Epithelial cell of proximal tubule (primary cell): ENCODE data around the gene ART4. TPM values are rescaled to one million over a fixed set of nuclear protein-coding genes. Genes with fewer than 3 reads are reported as not detected.
A peak's percentile ranks its signal among the peaks of the same experiment; 100 is the strongest.

ENCODE experiments used
- DNase-seq: peaks from one replicate; pipeline ENCODE4 v3.0.0-alpha.2; 2011; ENCODE audit warnings: low read depth
- H3K4me3 ChIP-seq: 2 replicates; pipeline ENCODE4 v1.5.1; 2011; ENCODE audit warnings: low read depth, mild to moderate bottlenecking, low read length
- total RNA-seq: library from RNA; depleted of rRNA; stranded (reverse); fragments of >200 nt; gene quantifications from 2 replicates; pipeline ENCODE4 v1.2.3, GENCODE V29; 2015
- TF ChIP-seq, protein P1 (sequence below): conservative IDR thresholded peaks from 2 replicates; pipeline ENCODE4 v1.5.1; 2012; ENCODE audit warnings: low read depth, mild to moderate bottlenecking, low read length

ART4 gene
- total RNA-seq, 1 donor from 2014 or later, result not detected

DNA sequence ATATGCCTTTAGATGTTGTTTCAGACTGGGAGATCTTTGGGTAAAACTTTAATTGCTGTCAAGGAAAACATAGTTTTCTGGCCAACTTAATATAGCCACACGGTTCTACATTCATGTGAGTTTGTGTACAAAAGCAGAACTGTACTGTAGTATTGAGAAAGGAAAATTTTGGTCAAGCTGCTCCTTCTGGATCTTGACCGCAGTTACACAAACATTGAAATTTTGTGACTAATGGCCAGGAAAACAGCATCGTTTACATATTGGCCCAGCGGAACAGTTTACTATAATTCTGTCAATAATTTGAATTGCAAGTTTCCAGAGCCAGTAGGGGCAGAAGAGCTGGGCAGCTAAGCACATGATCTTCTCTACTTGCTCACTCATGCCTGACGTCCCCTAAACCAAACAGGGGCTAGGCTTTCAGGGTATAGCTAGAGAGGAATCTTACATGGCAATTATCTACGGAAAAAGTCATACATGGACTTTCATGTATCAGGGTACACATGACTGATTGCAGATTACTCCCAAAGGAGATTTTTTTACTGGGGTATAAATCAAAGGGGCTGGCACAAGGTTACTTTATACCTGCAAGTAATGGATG, 11.4 kb upstream of the ART4 start:
- DNase-seq, result no peak
- no peak overlapping the region for H3K4me3 ChIP-seq
- TF ChIP-seq, protein P1, sequence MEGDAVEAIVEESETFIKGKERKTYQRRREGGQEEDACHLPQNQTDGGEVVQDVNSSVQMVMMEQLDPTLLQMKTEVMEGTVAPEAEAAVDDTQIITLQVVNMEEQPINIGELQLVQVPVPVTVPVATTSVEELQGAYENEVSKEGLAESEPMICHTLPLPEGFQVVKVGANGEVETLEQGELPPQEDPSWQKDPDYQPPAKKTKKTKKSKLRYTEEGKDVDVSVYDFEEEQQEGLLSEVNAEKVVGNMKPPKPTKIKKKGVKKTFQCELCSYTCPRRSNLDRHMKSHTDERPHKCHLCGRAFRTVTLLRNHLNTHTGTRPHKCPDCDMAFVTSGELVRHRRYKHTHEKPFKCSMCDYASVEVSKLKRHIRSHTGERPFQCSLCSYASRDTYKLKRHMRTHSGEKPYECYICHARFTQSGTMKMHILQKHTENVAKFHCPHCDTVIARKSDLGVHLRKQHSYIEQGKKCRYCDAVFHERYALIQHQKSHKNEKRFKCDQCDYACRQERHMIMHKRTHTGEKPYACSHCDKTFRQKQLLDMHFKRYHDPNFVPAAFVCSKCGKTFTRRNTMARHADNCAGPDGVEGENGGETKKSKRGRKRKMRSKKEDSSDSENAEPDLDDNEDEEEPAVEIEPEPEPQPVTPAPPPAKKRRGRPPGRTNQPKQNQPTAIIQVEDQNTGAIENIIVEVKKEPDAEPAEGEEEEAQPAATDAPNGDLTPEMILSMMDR, result peak; percentile 9

GRCh38 chr12:14853961-14854360, 10.6 kb upstream of the ART4 start:
- no peak for DNase-seq
- TF ChIP-seq, protein P1, result no peak
- no peak overlapping the region for H3K4me3 ChIP-seq

DNA sequence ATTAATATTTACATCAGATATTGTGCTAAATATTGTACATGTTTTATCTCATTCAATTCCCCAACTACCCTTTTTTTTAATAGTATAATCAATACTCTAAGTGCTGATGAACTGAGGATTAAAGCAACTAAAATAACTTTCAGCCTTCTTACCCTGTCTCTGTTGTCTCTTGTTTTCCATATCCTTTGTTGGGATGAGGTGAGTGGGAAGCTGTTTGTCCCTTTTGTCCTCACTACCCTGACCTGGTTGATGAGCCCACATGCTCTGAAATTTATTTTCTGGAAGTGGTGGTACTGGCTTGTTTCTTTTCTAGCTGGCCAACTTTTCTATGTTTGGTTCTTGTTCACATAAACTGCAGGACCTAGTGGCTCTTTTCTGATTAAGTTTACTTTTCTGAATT, 9.6 kb upstream of the ART4 start:
- TF ChIP-seq, protein P1, result no peak
- DNase-seq, result no peak
- H3K4me3 ChIP-seq, result no peak overlapping the region

DNA sequence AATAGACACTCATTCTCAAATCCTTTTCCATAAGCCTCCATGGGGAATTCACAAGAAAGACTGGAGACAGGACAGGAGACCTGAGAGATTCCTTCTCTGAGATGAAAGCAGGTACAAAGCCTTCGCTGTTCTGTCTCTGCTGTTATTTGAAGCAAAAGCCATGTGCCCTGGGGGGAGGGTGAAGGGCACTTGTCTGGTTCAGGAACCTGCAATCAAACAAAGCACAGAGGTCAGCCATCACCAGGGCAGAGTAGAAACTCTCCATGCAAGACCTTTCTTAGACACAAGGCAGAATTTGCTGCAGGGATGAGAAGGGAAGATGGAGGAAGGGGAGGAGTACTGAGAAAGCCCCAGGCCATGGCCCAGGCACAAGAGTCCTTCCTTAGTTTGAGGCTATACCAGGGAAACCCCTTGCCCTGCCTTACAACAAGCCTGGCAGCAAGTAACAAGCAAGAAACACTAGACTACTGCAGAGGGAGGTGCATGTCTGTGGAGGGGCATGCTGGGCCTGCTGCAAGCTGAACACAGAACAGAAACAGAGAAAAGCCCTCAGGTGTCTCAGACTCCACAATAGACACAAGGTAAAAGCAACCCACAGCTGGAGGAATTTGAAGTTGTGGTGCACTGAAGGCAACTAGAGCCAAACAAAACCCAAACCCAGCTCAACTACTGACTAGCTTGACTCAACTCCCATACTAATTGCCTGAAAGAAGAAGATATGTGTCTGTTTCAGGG, 7.8 kb upstream of the ART4 start:
- DNase-seq, result no peak
- TF ChIP-seq, protein P1, result no peak
- no peak overlapping the region for H3K4me3 ChIP-seq

DNA sequence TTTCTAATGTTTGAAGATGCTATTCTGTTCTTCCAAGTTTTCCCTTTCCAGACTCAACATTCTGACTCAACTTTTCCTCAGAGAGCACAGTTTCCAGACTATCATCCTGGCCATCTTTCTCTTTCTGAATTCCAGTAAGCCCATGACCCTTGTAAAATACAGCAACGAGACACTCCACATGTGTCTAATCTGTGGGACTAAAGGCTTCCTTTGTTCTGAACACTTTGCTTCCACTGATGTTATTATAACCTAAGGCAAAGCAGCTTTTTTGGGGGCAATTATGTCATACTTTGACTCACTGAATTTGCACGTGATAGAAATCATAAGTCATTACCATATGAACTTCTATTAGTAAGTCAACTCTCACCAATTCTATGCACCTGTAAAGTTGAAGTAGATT, 6.3 kb upstream of the ART4 start:
- TF ChIP-seq, protein P1, result no peak
- DNase-seq, result no peak
- no peak overlapping the region for H3K4me3 ChIP-seq

- no peak overlapping the region for H3K4me3 ChIP-seq
- TF ChIP-seq, protein P1, result no peak
These were observed 3.7 kb upstream of the ART4 start for GRCh38 chr12:14846876-14847580.

More at GRCh38 chr12:14846876-14847580, 3.7 kb upstream of the ART4 start:
- DNase-seq, result no peak
